ENCODE measurements around the gene IFNG. TPM values are rescaled to one million over a fixed set of nuclear protein-coding genes. Genes with fewer than 3 reads are reported as not detected.

IFNG gene
- polyA plus RNA-seq, 1 donor, result 0.13 TPM

- H3K9me3 ChIP-seq (ENCODE audit: control insufficient read depth, low read depth, low read length), result no peaks in the 10 kb centered on the region
- no peak for DNase-seq
- WGBS (ENCODE audit: insufficient coverage, low lambda C conversion rate), result no CpG with 5 or more reads among the region's 1 CpG
- no peaks in the 10 kb centered on the region for H3K4me1 ChIP-seq (ENCODE audit: control insufficient read depth, insufficient read depth, low read length)
- H3K4me3 ChIP-seq (ENCODE audit: low read length), result no peak overlapping the region
- no peak overlapping the region for H3K27ac ChIP-seq (ENCODE audit: low read length)
- no peaks in the 10 kb centered on the region for H3K36me3 ChIP-seq (ENCODE audit: control insufficient read depth, insufficient read depth, low read length)
- H3K27me3 ChIP-seq (ENCODE audit: control insufficient read depth, insufficient read depth, low read length), result no peaks in the 10 kb centered on the region
Measured at GRCh38 chr12:68169213-68169889, 9.8 kb upstream of the IFNG start.

DNA sequence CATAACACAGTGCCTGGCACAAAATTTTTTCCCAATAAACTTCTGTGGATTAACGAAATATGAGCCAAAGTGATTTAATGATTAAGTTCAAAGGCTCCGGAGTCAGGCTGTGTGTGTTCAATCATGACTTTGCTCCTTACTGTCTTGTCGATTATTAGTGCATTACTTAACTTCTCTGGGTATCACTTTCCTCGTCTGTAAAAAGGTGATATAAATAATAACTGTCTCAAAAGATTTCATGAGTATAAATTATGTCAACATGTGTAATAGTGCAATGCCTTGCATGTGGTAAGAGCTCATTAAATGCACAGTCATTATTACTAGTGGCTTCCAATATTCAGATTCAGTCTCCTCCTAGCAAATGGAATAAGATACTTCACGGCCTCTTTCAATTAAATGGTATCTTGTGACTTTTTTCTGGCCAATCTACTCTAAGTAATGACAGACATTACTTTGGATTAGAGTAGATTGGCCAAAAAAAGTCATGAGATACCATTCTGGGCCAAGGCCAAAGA lies 6.8 kb upstream of the IFNG start:
- no peak for DNase-seq
- no peaks in the 10 kb centered on the region for H3K9me3 ChIP-seq (ENCODE audit: control insufficient read depth, low read depth, low read length)
- H3K4me3 ChIP-seq (ENCODE audit: low read length), result no peak overlapping the region
- no peak overlapping the region for H3K27ac ChIP-seq (ENCODE audit: low read length)
- no peaks in the 10 kb centered on the region for H3K4me1 ChIP-seq (ENCODE audit: control insufficient read depth, insufficient read depth, low read length)
- H3K36me3 ChIP-seq (ENCODE audit: control insufficient read depth, insufficient read depth, low read length), result no peaks in the 10 kb centered on the region
- H3K27me3 ChIP-seq (ENCODE audit: control insufficient read depth, insufficient read depth, low read length), result no peaks in the 10 kb centered on the region
- 86% methylated on average over 3 of the region's 5 CpGs for WGBS (ENCODE audit: insufficient coverage, low lambda C conversion rate)

GRCh38 chr12:68163560-68164081 lies 4.1 kb upstream of the IFNG start:
- Histone ChIP-seq H3K27ac (ENCODE audit: low read length) (no peak overlapping the region), H3K36me3 (ENCODE audit: control insufficient read depth, insufficient read depth, low read length) (no peaks in the 10 kb centered on the region), H3K9me3 (ENCODE audit: control insufficient read depth, low read depth, low read length) (no peaks in the 10 kb centered on the region), H3K27me3 (ENCODE audit: control insufficient read depth, insufficient read depth, low read length) (no peaks in the 10 kb centered on the region), H3K4me3 (ENCODE audit: low read length) (no peak overlapping the region), H3K4me1 (ENCODE audit: control insufficient read depth, insufficient read depth, low read length) (no peaks in the 10 kb centered on the region)
- DNase-seq, result no peak
- no CpG with 5 or more reads among the region's 4 CpGs for WGBS (ENCODE audit: insufficient coverage, low lambda C conversion rate)

GRCh38 chr12:68162374-68162773 lies 2.8 kb upstream of the IFNG start:
- H3K27me3 ChIP-seq (ENCODE audit: control insufficient read depth, insufficient read depth, low read length), result no peaks in the 10 kb centered on the region
- no peak for DNase-seq
- no peaks in the 10 kb centered on the region for H3K9me3 ChIP-seq (ENCODE audit: control insufficient read depth, low read depth, low read length)
- no peaks in the 10 kb centered on the region for H3K36me3 ChIP-seq (ENCODE audit: control insufficient read depth, insufficient read depth, low read length)
- H3K27ac ChIP-seq (ENCODE audit: low read length), result no peak overlapping the region
- H3K4me3 ChIP-seq (ENCODE audit: low read length), result no peak overlapping the region
- WGBS (ENCODE audit: insufficient coverage, low lambda C conversion rate), result no CpG with 5 or more reads among the region's 2 CpGs
- H3K4me1 ChIP-seq (ENCODE audit: control insufficient read depth, insufficient read depth, low read length), result no peaks in the 10 kb centered on the region

DNA sequence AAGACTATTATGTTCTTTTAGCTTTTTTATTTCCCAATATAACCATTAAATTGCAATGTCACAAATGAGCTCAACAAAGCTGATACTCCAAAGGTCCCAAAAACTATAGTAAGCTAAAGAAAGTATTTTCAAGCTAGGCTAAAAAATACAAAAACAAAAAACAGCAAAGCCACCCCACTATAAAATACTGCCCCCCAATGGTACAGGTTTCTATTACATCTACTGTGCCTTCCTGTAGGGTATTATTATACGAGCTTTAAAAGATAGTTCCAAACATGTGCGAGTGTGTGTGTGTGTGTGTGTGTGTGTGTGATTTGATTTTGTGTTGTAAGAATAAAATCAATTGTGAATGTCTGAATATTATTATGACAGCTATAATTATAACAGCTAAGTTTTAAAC lies 1.1 kb downstream of the IFNG start:
- DNase-seq, result no peak
- Histone ChIP-seq H3K4me3 (ENCODE audit: low read length) (no peak overlapping the region), H3K27me3 (ENCODE audit: control insufficient read depth, insufficient read depth, low read length) (peaks cover 3% of the 10 kb centered on the region), H3K27ac (ENCODE audit: low read length) (no peak overlapping the region), H3K36me3 (ENCODE audit: control insufficient read depth, insufficient read depth, low read length) (no peaks in the 10 kb centered on the region), H3K9me3 (ENCODE audit: control insufficient read depth, low read depth, low read length) (no peaks in the 10 kb centered on the region), H3K4me1 (ENCODE audit: control insufficient read depth, insufficient read depth, low read length) (no peaks in the 10 kb centered on the region)
- 44% methylated on average over 2 of the region's 2 CpGs for WGBS (ENCODE audit: insufficient coverage, low lambda C conversion rate)

DNA sequence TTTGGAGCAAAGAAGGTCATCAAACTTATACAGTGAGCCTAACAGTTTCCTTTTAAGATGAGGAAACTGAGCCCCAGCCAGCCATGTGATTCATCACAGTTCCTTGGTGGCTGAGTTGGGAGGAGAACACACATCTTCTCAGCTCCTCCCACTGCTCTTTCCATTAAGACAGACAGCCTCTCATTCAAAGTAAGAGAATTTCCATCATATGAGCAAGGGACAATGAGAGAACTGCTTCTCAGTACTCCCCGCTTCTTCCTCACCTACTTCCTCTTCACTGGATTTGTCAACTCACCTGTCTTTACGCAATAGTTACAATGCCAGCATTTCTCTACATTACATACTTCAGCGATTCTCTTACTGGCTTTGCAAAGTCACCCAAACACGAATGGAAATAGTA lies 2.2 kb downstream of the IFNG start:
- 0% methylated on average over 1 of the region's 4 CpGs for WGBS (ENCODE audit: insufficient coverage, low lambda C conversion rate)
- DNase-seq, result no peak
- no peak overlapping the region for H3K4me3 ChIP-seq (ENCODE audit: low read length)
- H3K27ac ChIP-seq (ENCODE audit: low read length), result no peak overlapping the region
- peaks cover 3% of the 10 kb centered on the region for H3K27me3 ChIP-seq (ENCODE audit: control insufficient read depth, insufficient read depth, low read length)
- H3K36me3 ChIP-seq (ENCODE audit: control insufficient read depth, insufficient read depth, low read length), result no peaks in the 10 kb centered on the region
- H3K4me1 ChIP-seq (ENCODE audit: control insufficient read depth, insufficient read depth, low read length), result no peaks in the 10 kb centered on the region
- H3K9me3 ChIP-seq (ENCODE audit: control insufficient read depth, low read depth, low read length), result no peaks in the 10 kb centered on the region

DNA sequence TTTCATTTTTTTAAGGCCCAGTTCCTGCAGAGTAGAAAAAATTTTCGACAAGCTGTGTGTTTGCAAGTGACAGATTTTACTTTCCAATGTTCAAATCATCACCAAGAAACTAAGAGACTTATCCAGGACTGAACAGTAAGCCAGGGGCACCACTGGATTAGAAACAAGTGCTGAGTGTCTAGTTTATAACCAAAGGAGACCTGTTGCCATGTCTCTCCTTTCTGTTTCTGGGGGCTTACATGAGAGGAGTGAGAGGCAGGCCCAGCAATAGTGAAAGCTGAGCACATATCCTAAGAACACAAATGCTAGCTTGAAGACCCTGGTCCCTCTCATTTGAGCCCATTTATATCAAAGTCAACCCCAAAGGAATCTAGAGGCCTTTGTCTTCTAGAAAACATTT lies 2.9 kb downstream of the IFNG start:
- no CpG with 5 or more reads among the region's 1 CpG for WGBS (ENCODE audit: insufficient coverage, low lambda C conversion rate)
- no peak for DNase-seq
- H3K4me3 ChIP-seq (ENCODE audit: low read length), result no peak overlapping the region
- peaks cover 6% of the 10 kb centered on the region for H3K27me3 ChIP-seq (ENCODE audit: control insufficient read depth, insufficient read depth, low read length)
- no peak overlapping the region for H3K27ac ChIP-seq (ENCODE audit: low read length)
- no peaks in the 10 kb centered on the region for H3K9me3 ChIP-seq (ENCODE audit: control insufficient read depth, low read depth, low read length)
- H3K36me3 ChIP-seq (ENCODE audit: control insufficient read depth, insufficient read depth, low read length), result no peaks in the 10 kb centered on the region
- H3K4me1 ChIP-seq (ENCODE audit: control insufficient read depth, insufficient read depth, low read length), result no peaks in the 10 kb centered on the region

DNA sequence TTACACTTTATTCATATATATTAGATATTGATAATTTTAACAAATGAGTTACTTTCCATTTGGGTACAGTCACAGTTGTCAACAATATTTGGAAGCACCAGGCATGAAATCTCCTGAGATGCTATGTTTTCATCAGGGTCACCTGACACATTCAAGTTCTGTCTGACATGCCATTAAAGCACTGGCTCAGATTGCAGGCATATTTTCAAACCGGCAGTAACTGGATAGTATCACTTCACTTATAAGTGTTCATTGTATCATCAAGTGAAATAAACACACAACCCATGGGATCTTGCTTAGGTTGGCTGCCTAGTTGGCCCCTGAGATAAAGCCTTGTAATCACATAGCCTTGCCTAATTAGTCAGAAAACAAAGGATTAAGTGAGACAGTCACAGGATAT lies 4.8 kb downstream of the IFNG start:
- Histone ChIP-seq H3K4me3 (ENCODE audit: low read length) (no peak overlapping the region), H3K4me1 (ENCODE audit: control insufficient read depth, insufficient read depth, low read length) (no peaks in the 10 kb centered on the region), H3K27ac (ENCODE audit: low read length) (no peak overlapping the region), H3K9me3 (ENCODE audit: control insufficient read depth, low read depth, low read length) (no peaks in the 10 kb centered on the region), H3K36me3 (ENCODE audit: control insufficient read depth, insufficient read depth, low read length) (no peaks in the 10 kb centered on the region), H3K27me3 (ENCODE audit: control insufficient read depth, insufficient read depth, low read length) (peaks cover 6% of the 10 kb centered on the region)
- DNase-seq, result no peak
- no CpG with 5 or more reads among the region's 1 CpG for WGBS (ENCODE audit: insufficient coverage, low lambda C conversion rate)

- Histone ChIP-seq H3K27me3 (ENCODE audit: control insufficient read depth, insufficient read depth, low read length) (peaks cover 3% of the 10 kb centered on the region), H3K4me1 (ENCODE audit: control insufficient read depth, insufficient read depth, low read length) (no peaks in the 10 kb centered on the region), H3K4me3 (ENCODE audit: low read length) (no peak overlapping the region), H3K36me3 (ENCODE audit: control insufficient read depth, insufficient read depth, low read length) (no peaks in the 10 kb centered on the region), H3K9me3 (ENCODE audit: control insufficient read depth, low read depth, low read length) (no peaks in the 10 kb centered on the region), H3K27ac (ENCODE audit: low read length) (no peak overlapping the region)
- DNase-seq, result no peak
- WGBS (ENCODE audit: insufficient coverage, low lambda C conversion rate), result 70% methylated on average over 2 of the region's 7 CpGs
Measured at GRCh38 chr12:68148261-68148951, 11.1 kb downstream of the IFNG start.

DNA sequence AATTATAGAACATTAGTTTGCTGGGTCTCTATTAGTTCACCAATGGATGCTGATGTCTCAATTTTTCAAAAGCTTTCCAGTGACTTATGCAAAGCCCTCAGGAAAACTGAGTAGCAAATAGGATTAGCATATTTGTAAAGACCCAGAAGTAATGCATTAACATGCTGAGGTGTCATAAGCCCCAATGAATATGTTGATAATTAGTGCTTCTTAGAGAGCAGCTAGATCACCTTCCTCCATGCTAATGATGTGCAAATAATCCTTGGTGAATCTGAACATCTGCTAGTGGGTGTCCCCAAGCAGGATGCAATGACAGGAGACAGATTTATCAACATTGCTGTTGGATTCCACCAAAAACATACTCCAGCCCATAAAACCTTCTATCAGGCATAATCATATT lies 19.0 kb downstream of the IFNG start:
- Histone ChIP-seq H3K4me3 (ENCODE audit: low read length) (no peak overlapping the region), H3K27me3 (ENCODE audit: control insufficient read depth, insufficient read depth, low read length) (no peaks in the 10 kb centered on the region), H3K36me3 (ENCODE audit: control insufficient read depth, insufficient read depth, low read length) (no peaks in the 10 kb centered on the region), H3K4me1 (ENCODE audit: control insufficient read depth, insufficient read depth, low read length) (no peaks in the 10 kb centered on the region), H3K27ac (ENCODE audit: low read length) (no peak overlapping the region), H3K9me3 (ENCODE audit: control insufficient read depth, low read depth, low read length) (no peaks in the 10 kb centered on the region)
- no peak for DNase-seq

All from large intestine (tissue), 3 donors.